H1 (cell line): Measurements from ENCODE around the gene SH2D4B. TPM values are rescaled to one million over a fixed set of nuclear protein-coding genes. Genes with fewer than 3 reads are reported as not detected.

Experiments used
- CTCF ChIA-PET: fragments of 300-600 bp; sonication (Branson Sonifier 250); formaldehyde crosslinking; loops from one replicate; lab custom pipeline; 2021; ENCODE audit not compliant: partially characterized antibody; lab: Charles Lee
- POLR2A ChIA-PET: fragments of 300-600 bp; sonication (Branson Sonifier 250); formaldehyde crosslinking; loops from one replicate; lab custom pipeline; 2021; ENCODE audit warnings: inconsistent platforms; ENCODE audit not compliant: partially characterized antibody; lab: Charles Lee
- DNase-seq, 2 experiments: peaks; one replicate each; pipeline versions ENCODE4 v3.0.0 to v3.0.0-alpha.2; 2010 to 2022; ENCODE audit warnings: low spot score in 2 of 2, low read depth in 1 of 2, mixed read lengths in 1 of 2
- FAIRE-seq: peaks from 2 replicates; lab custom pipeline; 2011; peaks lifted over from hg19 to GRCh38; lab: Jason Lieb, UNC
- H2AFZ ChIP-seq: 2 replicates; pipeline ENCODE4 v1.8.1; 2012; ENCODE audit warnings: low read length, inconsistent platforms
- H2AK5ac ChIP-seq: 2 replicates; pipeline ENCODE4 v1.6.1; 2013; ENCODE audit warnings: low read depth, low read length
- H2BK120ac ChIP-seq: replicated peaks from 2 replicates; pipeline ENCODE3; 2013; ENCODE audit warnings: low read depth, low read length, inconsistent platforms
- H2BK12ac ChIP-seq: 2 replicates; pipeline ENCODE4 v1.6.1; 2013; ENCODE audit warnings: low read depth, low read length
- H2BK15ac ChIP-seq: 2 replicates; pipeline ENCODE4 v1.6.1; 2013; ENCODE audit warnings: low read length
- H2BK20ac ChIP-seq: 2 replicates; pipeline ENCODE4 v1.6.1; 2013; ENCODE audit warnings: low read length
- H2BK5ac ChIP-seq: 2 replicates; pipeline ENCODE4 v1.6.1; 2013; ENCODE audit warnings: low read depth, low read length
- H3K14ac ChIP-seq: 2 replicates; pipeline ENCODE4 v1.6.1; 2013; ENCODE audit warnings: inconsistent platforms; ENCODE audit not compliant: insufficient read length
- H3K18ac ChIP-seq: 2 replicates; pipeline ENCODE4 v1.6.1; 2013; ENCODE audit warnings: low read length; ENCODE audit errors: extremely low read depth
- H3K23ac ChIP-seq: 2 replicates; pipeline ENCODE4 v1.6.1; 2013; ENCODE audit warnings: inconsistent platforms; ENCODE audit not compliant: insufficient read length
- H3K23me2 ChIP-seq: 2 replicates; pipeline ENCODE4 v1.6.1; 2013; ENCODE audit warnings: low read depth, low read length
- H3K27ac ChIP-seq: 2 replicates; pipeline ENCODE4 v1.6.1; 2011; ENCODE audit warnings: low read depth, low read length, inconsistent platforms
- H3K27me3 ChIP-seq, 4 experiments: replicated peaks in 1 of 4; 1 replicate in 1 of 4; 2 replicates in 3 of 4; pipeline versions ENCODE4 v1.6.1 to v1.8.1; 2011 to 2013; ENCODE audit warnings: low read length in 3 of 4, mild to moderate bottlenecking in 3 of 4, inconsistent platforms in 2 of 4, mixed read lengths in 2 of 4, moderate library complexity in 1 of 4; ENCODE audit not compliant: control insufficient read depth in 3 of 4, insufficient read depth in 3 of 4; ENCODE audit errors: extremely low read depth in 1 of 4
- H3K36me3 ChIP-seq, 4 experiments: 2 replicates each; pipeline versions ENCODE4 v1.6.1 to v1.8.1; 2011 to 2013; ENCODE audit warnings: mild to moderate bottlenecking in 4 of 4, low read length in 3 of 4, moderate library complexity in 2 of 4, control low read depth in 1 of 4, inconsistent platforms in 1 of 4; ENCODE audit not compliant: insufficient read depth in 4 of 4, control insufficient read depth in 2 of 4
- H3K4ac ChIP-seq: replicated peaks from 2 replicates; pipeline ENCODE3; 2013; ENCODE audit warnings: low read length, low read depth, mixed read lengths, inconsistent platforms; ENCODE audit not compliant: insufficient read length
- H3K4me1 ChIP-seq, 4 experiments: replicated peaks in 1 of 4; 1 replicate in 1 of 4; 2 replicates in 3 of 4; pipeline versions ENCODE4 v1.6.1 to v1.8.1; 2011 to 2013; ENCODE audit warnings: low read length in 3 of 4, inconsistent platforms in 2 of 4, mixed read lengths in 1 of 4; ENCODE audit not compliant: insufficient read depth in 4 of 4, control insufficient read depth in 3 of 4
- H3K4me2 ChIP-seq, 2 experiments: 2 replicates each; pipeline versions ENCODE4 v1.6.1 to v1.8.1; 2011 to 2013; ENCODE audit warnings: low read depth in 2 of 2, low read length in 2 of 2, control low read depth in 1 of 2, inconsistent platforms in 1 of 2, mild to moderate bottlenecking in 1 of 2; ENCODE audit not compliant: insufficient read depth in 1 of 2
- H3K4me3 ChIP-seq, 4 experiments: fragments of 200-600, 300-600 bp in 1 of 4; sonication (generic), shearing (Covaris generic), sonication (Bioruptor Twin) in 1 of 4; 2 replicates each; pipeline versions ENCODE4 v1.5.1 to v1.8.1; 2011 to 2016; ENCODE audit warnings: low read length in 4 of 4, low read depth in 3 of 4, control low read depth in 2 of 4, inconsistent platforms in 2 of 4, mild to moderate bottlenecking in 2 of 4, mixed read lengths in 1 of 4, moderate library complexity in 1 of 4; ENCODE audit not compliant: insufficient read depth in 2 of 4; ENCODE audit errors: extremely low read depth in 1 of 4
- H3K56ac ChIP-seq: replicated peaks from 2 replicates; pipeline ENCODE3; 2013; ENCODE audit warnings: low read depth, mild to moderate bottlenecking, mixed read lengths, low read length, inconsistent platforms; ENCODE audit not compliant: insufficient read length
- H3K79me1 ChIP-seq: 2 replicates; pipeline ENCODE4 v1.6.1; 2013; ENCODE audit warnings: low read depth, low read length, control low read depth
- H3K79me2 ChIP-seq, 2 experiments: 2 replicates each; pipeline versions ENCODE4 v1.6.1 to v1.8.1; 2012 to 2013; ENCODE audit warnings: low read length in 2 of 2, mild to moderate bottlenecking in 2 of 2, inconsistent platforms in 1 of 2; ENCODE audit not compliant: insufficient read depth in 2 of 2, control insufficient read depth in 1 of 2
- H3K9ac ChIP-seq, 4 experiments: replicated peaks in 1 of 4; 1 replicate in 1 of 4; 2 replicates in 3 of 4; pipeline versions ENCODE4 v1.6.1 to v1.8.1; 2011 to 2013; ENCODE audit warnings: low read depth in 3 of 4, low read length in 3 of 4, control low read depth in 2 of 4, mild to moderate bottlenecking in 2 of 4, moderate library complexity in 2 of 4, inconsistent platforms in 1 of 4; ENCODE audit errors: extremely low read depth in 1 of 4
- H3K9me3 ChIP-seq, 2 experiments: 2 replicates each; pipeline versions ENCODE4 v1.6.1 to v1.8.1; 2012 to 2013; ENCODE audit warnings: mild to moderate bottlenecking in 2 of 2, moderate library complexity in 2 of 2, control low read depth in 1 of 2, inconsistent platforms in 1 of 2, low read depth in 1 of 2, low read length in 1 of 2, mixed read lengths in 1 of 2; ENCODE audit not compliant: insufficient read depth in 2 of 2
- H4K20me1 ChIP-seq, 2 experiments: replicated peaks in 1 of 2; 2 replicates each; pipeline versions ENCODE3 to v1.8.1; 2011 to 2013; ENCODE audit warnings: inconsistent platforms in 2 of 2, low read length in 2 of 2, mild to moderate bottlenecking in 1 of 2; ENCODE audit not compliant: insufficient read depth in 2 of 2, control insufficient read depth in 1 of 2
- H4K5ac ChIP-seq: 2 replicates; pipeline ENCODE4 v1.6.1; 2013; ENCODE audit warnings: low read length, low read depth, mixed read lengths, inconsistent platforms; ENCODE audit not compliant: insufficient read length
- H4K8ac ChIP-seq: 2 replicates; pipeline ENCODE4 v1.8.0; 2013; ENCODE audit warnings: mild to moderate bottlenecking, moderate library complexity, low read length, inconsistent platforms; ENCODE audit not compliant: insufficient read depth; ENCODE audit errors: extremely low read depth
- H4K91ac ChIP-seq: replicated peaks from 2 replicates; pipeline ENCODE3; 2013; ENCODE audit warnings: low read length, mixed read lengths, inconsistent platforms; ENCODE audit not compliant: insufficient read length
- CBX8 ChIP-seq: fragments of 300-800, 300-1000 bp; sonication (generic); IDR thresholded peaks from 2 replicates; pipeline ENCODE4 v1.7.1; 2016; ENCODE audit warnings: low read depth, low read length, borderline replicate concordance
- CEBPB ChIP-seq: IDR thresholded peaks from 2 replicates; pipeline ENCODE4 v1.6.1; 2012; ENCODE audit warnings: low read depth, low read length
- GABPA ChIP-seq: IDR thresholded peaks from 2 replicates; pipeline ENCODE4 v1.6.1; 2011; ENCODE audit warnings: mild to moderate bottlenecking, low read length, moderate library complexity, borderline replicate concordance; ENCODE audit not compliant: insufficient read depth
- KDM1A ChIP-seq: fragments of 200-600, 300-600 bp; sonication (generic); IDR thresholded peaks from 2 replicates; pipeline ENCODE4 v1.7.1; 2016; ENCODE audit warnings: mild to moderate bottlenecking, low read length, borderline replicate concordance
- POU5F1 ChIP-seq: IDR thresholded peaks from 2 replicates; pipeline ENCODE4 v1.6.1; 2011; ENCODE audit warnings: low read depth, mild to moderate bottlenecking, low read length, moderate library complexity
- RXRA ChIP-seq: IDR thresholded peaks from 2 replicates; pipeline ENCODE4 v1.6.1; 2011; ENCODE audit warnings: low read depth, mild to moderate bottlenecking, low read length, moderate library complexity; ENCODE audit not compliant: insufficient read depth
- SIN3A ChIP-seq, 2 experiments: IDR thresholded peaks in 1 of 2; conservative IDR thresholded peaks in 1 of 2; 2 replicates each; pipeline ENCODE4 v1.6.1; 2011 to 2012; ENCODE audit warnings: low read length in 2 of 2, improper control_type of control experiment in 1 of 2, low read depth in 1 of 2, mild to moderate bottlenecking in 1 of 2
- SIRT6 ChIP-seq: IDR thresholded peaks from one replicate; pipeline ENCODE4 v1.7.1; 2012; ENCODE audit warnings: low read length, inconsistent platforms
- SIX5 ChIP-seq: IDR thresholded peaks from 2 replicates; pipeline ENCODE4 v1.6.1; 2011; ENCODE audit warnings: mild to moderate bottlenecking, low read depth, low read length
- WGBS, 2 experiments: shearing (Covaris generic) in 1 of 2; methylation state at CpG; one replicate each; pipeline versions ENCODE4 v1.1.6 to v1.1.7; 2013 to 2015; ENCODE audit warnings: low lambda C conversion rate in 2 of 2, mixed read lengths in 2 of 2, inconsistent platforms in 1 of 2, low coverage in 1 of 2, missing lambda C conversion rate in 1 of 2; ENCODE audit not compliant: insufficient replicate concordance in 2 of 2, insufficient coverage in 1 of 2, insufficient read length in 1 of 2; ENCODE audit errors: extremely low coverage in 1 of 2, missing lambda C conversion rate in 1 of 2; 5-methylcytosine and 5-hydroxymethylcytosine counted together
- polyA plus RNA-seq, 7 experiments: library from polyadenylated mRNA; depleted of rRNA in 3 of 7; stranded (reverse) in 5 of 7; unstranded in 2 of 7; fragments of >200 nt in 5 of 7; fragments of 200-250 nt in 2 of 7; gene quantifications; 1 replicate in 5 of 7; 2 replicates in 1 of 7; 4 replicates in 1 of 7; pipeline versions ENCODE4 v1.2.1 to v1.2.3, GENCODE V29; 2011 to 2013; ENCODE audit warnings: missing spikeins in 2 of 7, mixed read lengths in 2 of 7
- total RNA-seq: library from RNA; stranded (reverse); fragmentation: NEBNext Ultra II Directional; extraction: Animal tissue kit (Norgen Biotek cat#: 25700); gene quantifications from 2 replicates; pipeline ENCODE4 v1.2.1, GENCODE V29; 2021
- TF ChIP-seq, protein P1 (sequence below): IDR thresholded peaks from 2 replicates; pipeline ENCODE4 v1.6.1; 2012; ENCODE audit warnings: low read length, inconsistent platforms
- TF ChIP-seq, protein P2 (sequence below): IDR thresholded peaks from 2 replicates; pipeline ENCODE4 v1.6.1; 2011; ENCODE audit warnings: low read depth, mild to moderate bottlenecking, low read length; ENCODE audit not compliant: insufficient read depth

The SH2D4B gene
- total and polyA plus RNA-seq, 2 of the 8 experiments (the other 6 are each of a cell fraction or from before 2014, with no cell fraction given), result 0.06 to 0.13 TPM

DNA sequence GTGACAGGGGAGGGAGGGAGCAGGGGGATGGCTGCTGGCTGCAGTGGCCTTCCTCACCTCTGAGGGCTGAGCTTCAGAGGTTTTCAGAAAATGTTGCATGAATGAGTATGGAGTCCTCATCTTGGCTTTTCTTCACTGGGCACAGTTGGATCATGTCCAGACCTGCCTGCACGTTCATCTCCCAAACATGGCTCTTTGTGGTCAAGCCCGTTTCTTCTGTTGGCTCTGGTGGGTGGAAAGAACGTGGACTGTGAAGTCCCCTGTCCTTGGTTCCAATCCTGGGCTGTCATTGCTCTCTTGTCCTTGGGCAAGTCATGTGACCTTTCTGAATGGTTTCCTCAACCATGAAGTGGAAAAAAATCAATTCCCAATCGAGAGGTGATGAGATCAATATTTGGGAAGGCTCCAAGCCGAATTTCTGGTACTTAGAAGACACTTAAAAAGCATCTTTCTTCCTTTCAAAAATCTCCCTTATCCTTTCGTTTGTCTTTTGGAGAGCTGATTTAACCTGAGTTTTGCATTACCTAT lies 49.1 kb upstream of the SH2D4B start:
- no peak overlapping the region for H3K27ac ChIP-seq
- H3K4me3 ChIP-seq, result no peak overlapping the region
- FAIRE-seq (no peak), DNase-seq (no peak)
- H3K9me3 ChIP-seq, result no peaks in the 10 kb centered on the region
- no peaks in the 10 kb centered on the region for H3K23me2 ChIP-seq
- peaks cover 0 to 15% (median 2%) of the 10 kb centered on the region in 4 experiments; a peak in 4 of 8 replicates for H3K36me3 ChIP-seq
- H3K4ac ChIP-seq, result no peak overlapping the region
- no peak overlapping the region for H2AK5ac ChIP-seq
- WGBS, 2 experiments, result 78% methylated on average over 6 of the region's 6 CpGs; no CpG with 5 or more reads in 1 of the 2 experiments
- no peak overlapping the region for H4K91ac ChIP-seq
- no peak overlapping the region for H2BK12ac ChIP-seq
- ChIA-PET CTCF (interaction anchor here (0.6 to 6.3 kb wide), 8 partner anchors 9 to 496 kb away, joined by 3 to 66 read pairs (median 8); no protein-coding TSS in a partner anchor), POLR2A (interaction anchor here (0.9 kb wide), 1 partner anchor 40 kb away, joined by 4 read pairs; no protein-coding TSS in a partner anchor)
- H3K4me1 ChIP-seq, result peaks cover 9 to 20% (median 15%) of the 10 kb centered on the region in 4 experiments
- H2BK5ac ChIP-seq, result no peak overlapping the region
- H3K79me1 ChIP-seq, result peaks cover 36% of the 10 kb centered on the region
- no peak overlapping the region for H2BK20ac ChIP-seq
- peaks cover 4 to 75% of the 10 kb centered on the region in 2 experiments; a peak in 3 of 4 replicates for H3K79me2 ChIP-seq
- H3K14ac ChIP-seq, result no peak overlapping the region
- no peak overlapping the region for H4K5ac ChIP-seq
- H2BK15ac ChIP-seq, result no peak overlapping the region
- no peak overlapping the region for H2BK120ac ChIP-seq
- H3K56ac ChIP-seq, result no peak overlapping the region
- H3K18ac ChIP-seq, result peak overlapping the region; percentile 24; the same call in 1 of the 2 replicates
- no peak overlapping the region for H4K8ac ChIP-seq
- H3K4me2 ChIP-seq, result no peak overlapping the region
- no peak overlapping the region for H3K23ac ChIP-seq
- H4K20me1 ChIP-seq, result peaks cover 7 to 33% of the 10 kb centered on the region in 2 experiments
- H2AFZ ChIP-seq, result no peak overlapping the region
- no peaks in the 10 kb centered on the region for H3K27me3 ChIP-seq
- no peak overlapping the region for H3K9ac ChIP-seq
- TF ChIP-seq CBX8 (no peak), CEBPB (no peak), SIX5 (no peak), SIRT6 (no peak), SIN3A (conservative IDR thresholded peaks at IDR 0.05 in 1 of 2, IDR thresholded peaks at IDR 0.05 in 1 of 2; ENCODE audit: low read depth in 1 of 2, low read length in 2 of 2) (no peak), POU5F1 (no peak), RXRA (no peak), KDM1A (no peak), GABPA (no peak)
- TF ChIP-seq, protein P1, sequence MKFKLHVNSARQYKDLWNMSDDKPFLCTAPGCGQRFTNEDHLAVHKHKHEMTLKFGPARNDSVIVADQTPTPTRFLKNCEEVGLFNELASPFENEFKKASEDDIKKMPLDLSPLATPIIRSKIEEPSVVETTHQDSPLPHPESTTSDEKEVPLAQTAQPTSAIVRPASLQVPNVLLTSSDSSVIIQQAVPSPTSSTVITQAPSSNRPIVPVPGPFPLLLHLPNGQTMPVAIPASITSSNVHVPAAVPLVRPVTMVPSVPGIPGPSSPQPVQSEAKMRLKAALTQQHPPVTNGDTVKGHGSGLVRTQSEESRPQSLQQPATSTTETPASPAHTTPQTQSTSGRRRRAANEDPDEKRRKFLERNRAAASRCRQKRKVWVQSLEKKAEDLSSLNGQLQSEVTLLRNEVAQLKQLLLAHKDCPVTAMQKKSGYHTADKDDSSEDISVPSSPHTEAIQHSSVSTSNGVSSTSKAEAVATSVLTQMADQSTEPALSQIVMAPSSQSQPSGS, result no peak
- TF ChIP-seq, protein P2, sequence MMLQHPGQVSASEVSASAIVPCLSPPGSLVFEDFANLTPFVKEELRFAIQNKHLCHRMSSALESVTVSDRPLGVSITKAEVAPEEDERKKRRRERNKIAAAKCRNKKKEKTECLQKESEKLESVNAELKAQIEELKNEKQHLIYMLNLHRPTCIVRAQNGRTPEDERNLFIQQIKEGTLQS, result no peak
